Measurements from ENCODE around the gene LSM11.

The LSM11 gene

GRCh38 chr5:157772127-157772526, 28.6 kb downstream of the LSM11 start:
- DNase-seq (ENCODE audit: low read depth), result no peak

- DNase-seq (ENCODE audit: low read depth), result no peak
These were observed 34.8 kb downstream of the LSM11 start for GRCh38 chr5:157778121-157778805.

- no peak for DNase-seq (ENCODE audit: low read depth)
These were observed 35.7 kb downstream of the LSM11 start for GRCh38 chr5:157779221-157779620.

GRCh38 chr5:157785801-157786200, 42.3 kb downstream of the LSM11 start:
- DNase-seq (ENCODE audit: low read depth), result no peak

- no peak for DNase-seq (ENCODE audit: low read depth)
These were observed 49.8 kb downstream of the LSM11 start for GRCh38 chr5:157793301-157793700.

GRCh38 chr5:157799578-157799977, 56.1 kb downstream of the LSM11 start:
- no peak for DNase-seq (ENCODE audit: low read depth)

GRCh38 chr5:157800137-157800536, 56.6 kb downstream of the LSM11 start:
- DNase-seq (ENCODE audit: low read depth), result no peak

GRCh38 chr5:157802736-157803135, 59.2 kb downstream of the LSM11 start:
- no peak for DNase-seq (ENCODE audit: low read depth)

GRCh38 chr5:157808043-157808442, 64.5 kb downstream of the LSM11 start:
- no peak for DNase-seq (ENCODE audit: low read depth)
